CD1c-positive myeloid dendritic cell (primary cell): Measurements from ENCODE around the gene TPM4.
A peak's percentile ranks its signal among the peaks of the same experiment; 100 is the strongest.

Experiments used
- DNase-seq: peaks from one replicate; pipeline ENCODE4 v3.0.0-alpha.2; 2016; ENCODE audit errors: extremely low spot score

Gene TPM4

GRCh38 chr19:16041991-16042386 lies 34.3 kb upstream of the TPM4 start:
- no peak for DNase-seq

- no peak for DNase-seq
Observed at GRCh38 chr19:16042533-16043085, 33.7 kb upstream of the TPM4 start.

- no peak for DNase-seq
Observed at GRCh38 chr19:16043156-16043757, 33.0 kb upstream of the TPM4 start.

- no peak for DNase-seq
Observed at GRCh38 chr19:16044746-16045145, 31.5 kb upstream of the TPM4 start.

GRCh38 chr19:16045171-16045570 lies 31.1 kb upstream of the TPM4 start:
- no peak for DNase-seq

- DNase-seq, result no peak
Observed at GRCh38 chr19:16045893-16046292, 30.4 kb upstream of the TPM4 start.

GRCh38 chr19:16048583-16048982 lies 27.7 kb upstream of the TPM4 start:
- DNase-seq, result no peak

GRCh38 chr19:16051254-16052025 lies 24.9 kb upstream of the TPM4 start:
- DNase-seq, result peak; percentile 47

- DNase-seq, result no peak
Observed at GRCh38 chr19:16052353-16052752, 23.9 kb upstream of the TPM4 start.

GRCh38 chr19:16057062-16057461 lies 19.2 kb upstream of the TPM4 start:
- DNase-seq, result no peak

- no peak for DNase-seq
Observed at GRCh38 chr19:16060294-16060693, 16.0 kb upstream of the TPM4 start.

GRCh38 chr19:16061943-16062342 lies 14.4 kb upstream of the TPM4 start:
- no peak for DNase-seq

- DNase-seq, result peak; percentile 88
Observed at GRCh38 chr19:16062789-16063188, 13.5 kb upstream of the TPM4 start.

- DNase-seq, result no peak
Observed at GRCh38 chr19:16064209-16064889, 11.9 kb upstream of the TPM4 start.

GRCh38 chr19:16066611-16067104 lies 9.6 kb upstream of the TPM4 start:
- DNase-seq, result peak; percentile 41

GRCh38 chr19:16067205-16067938 lies 8.9 kb upstream of the TPM4 start:
- no peak for DNase-seq

- no peak for DNase-seq
Observed at GRCh38 chr19:16068696-16069259, 7.5 kb upstream of the TPM4 start.

- no peak for DNase-seq
Observed at GRCh38 chr19:16069813-16070365, 6.4 kb upstream of the TPM4 start.

- DNase-seq, result peak; percentile 82
Observed at GRCh38 chr19:16070366-16070990, 5.8 kb upstream of the TPM4 start.

- no peak for DNase-seq
Observed at GRCh38 chr19:16071072-16071691, 5.1 kb upstream of the TPM4 start.
